Stimulated activated CD4-positive, alpha-beta T cell treated with anti-CD3 and anti-CD28 coated beads, Interleukin-1b, Interleukin-23, amount 100 ng/mL, for 4 hours (primary cell): ENCODE measurements around the gene KRT34.
"Not testable (repeated sequence)": the region's sequence is repeated elsewhere in the genome, so short reads cannot be mapped to it uniquely, and the experiment has no call there.

Experiments used
- DNase-seq, 2 donors: peaks; one replicate each; pipeline ENCODE4 v3.0.0-alpha.2; 2020; ENCODE audit warnings: low read depth in 2 of 2

The KRT34 gene

DNA sequence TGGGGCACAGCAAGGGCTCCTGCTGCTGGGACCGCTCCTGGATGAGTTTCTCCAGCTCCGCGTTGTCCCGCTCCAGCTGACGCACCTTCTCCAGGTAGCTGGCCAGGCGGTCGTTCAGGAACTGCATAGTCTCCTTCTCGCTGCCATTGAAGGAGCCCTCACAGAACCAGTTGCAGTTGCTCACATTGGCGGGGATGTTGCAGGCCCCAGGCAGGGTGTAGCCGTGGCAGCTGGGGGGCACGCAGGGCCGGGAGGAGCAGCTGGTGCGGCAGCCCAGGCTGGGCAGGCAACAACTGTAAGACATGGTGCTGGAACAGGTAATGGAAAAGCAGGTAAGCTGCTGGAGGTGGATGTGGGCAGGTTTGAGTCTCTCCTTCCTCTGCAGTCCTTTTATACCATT is at the start of gene KRT34:
Gene KRT34, minus strand, starts transcription at position 364 of the 400 bp plus-strand sequence. Its CDS starts 60 bp downstream, at position 304.
- not testable (repeated sequence) for DNase-seq

DNA sequence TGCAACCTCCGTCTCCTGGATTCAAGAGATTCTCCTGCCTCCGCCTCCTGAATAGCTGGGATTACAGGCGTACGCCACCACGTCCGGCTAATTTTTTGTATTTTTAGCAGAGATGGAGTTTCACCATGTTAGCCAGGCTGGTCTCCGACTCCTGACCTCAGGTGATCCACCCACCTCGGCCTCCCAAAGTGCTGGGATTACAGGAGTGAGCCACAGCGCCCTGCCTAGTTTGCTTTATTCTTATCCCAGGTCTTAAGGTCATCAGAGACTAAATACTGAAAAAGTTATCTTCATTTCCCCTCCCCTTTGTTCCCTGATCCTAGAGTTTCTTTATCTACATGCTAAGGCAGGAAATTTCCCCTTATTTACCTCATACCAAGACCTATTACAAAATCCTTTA is 48.3 kb upstream of the KRT34 start:
- not testable (repeated sequence) for DNase-seq

DNA sequence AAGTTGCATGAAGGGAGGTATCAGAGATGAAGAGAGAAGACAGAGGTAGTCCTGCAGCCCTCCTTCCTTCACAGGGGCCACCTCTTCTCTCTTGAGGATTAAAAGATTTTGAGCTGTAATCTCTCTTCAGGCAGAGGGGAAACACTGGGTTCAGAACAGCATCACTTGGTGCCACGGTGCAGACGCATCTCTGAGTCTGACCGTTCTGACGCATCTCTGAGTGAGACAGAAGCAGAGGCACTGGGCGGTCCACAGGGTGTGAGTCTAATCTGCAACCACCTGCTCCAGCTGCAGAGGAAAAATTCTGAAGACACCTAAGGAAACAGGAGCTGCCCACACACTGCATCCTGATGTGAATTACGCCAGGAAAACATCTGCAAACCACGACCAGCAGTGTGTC is 47.6 kb upstream of the KRT34 start:
- DNase-seq: no peak

GRCh38 chr17:41428591-41429291 is 46.6 kb upstream of the KRT34 start:
- no peak for DNase-seq

DNA sequence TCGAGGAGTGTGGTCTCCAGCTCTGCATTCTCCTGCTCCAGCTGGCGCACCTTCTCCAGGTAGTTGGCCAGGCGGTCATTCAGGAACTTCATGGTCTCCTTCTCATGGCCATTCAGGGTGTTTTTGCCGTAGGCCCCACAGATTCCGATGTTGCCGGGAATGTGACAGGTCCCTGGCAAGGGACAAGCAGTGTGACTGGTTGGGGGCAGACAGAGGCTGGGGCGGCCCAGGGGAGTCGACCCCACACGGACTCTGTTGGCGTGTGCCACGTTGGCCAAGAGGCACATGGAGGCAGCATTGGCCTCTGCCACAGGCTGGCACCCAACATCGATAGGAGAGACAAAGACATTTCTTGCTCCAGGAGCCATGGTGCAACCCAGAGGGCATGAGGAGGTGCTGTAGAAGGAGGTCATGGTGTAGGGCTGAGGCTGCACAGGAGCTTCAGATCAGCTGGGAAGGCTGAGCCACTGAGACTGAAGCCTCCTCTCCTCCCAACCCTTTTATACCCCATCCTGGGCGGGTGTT is 42.1 kb upstream of the KRT34 start, which contains the start of gene KRT37:
Gene KRT37, minus strand, starts transcription at position 475 of the 525 bp plus-strand sequence. Its CDS starts 62 bp downstream, at position 413.
- DNase-seq: no peak

DNA sequence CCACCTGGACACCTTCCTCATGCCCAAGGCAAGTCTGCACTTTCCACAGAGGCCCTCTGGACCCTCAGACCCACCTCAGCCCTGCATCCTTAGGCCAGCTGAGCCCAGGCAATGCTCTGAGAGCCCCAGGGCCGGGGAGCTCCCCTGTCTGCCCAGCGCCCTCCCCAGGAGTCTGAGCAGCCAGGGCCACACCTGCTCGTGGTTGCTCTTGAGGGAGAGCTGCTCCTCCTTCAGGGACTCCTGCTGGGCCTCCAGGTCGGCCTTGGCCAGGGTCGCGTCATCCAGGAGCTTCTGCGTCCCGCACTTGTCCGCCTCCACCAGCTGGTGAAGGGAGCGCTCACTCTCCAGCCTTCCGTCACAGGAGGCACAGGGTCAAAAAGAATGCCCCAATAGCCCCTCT is 40.5 kb upstream of the KRT34 start:
- DNase-seq: not testable (repeated sequence)

GRCh38 chr17:41421617-41422016 is 39.5 kb upstream of the KRT34 start:
- DNase-seq: no peak

DNA sequence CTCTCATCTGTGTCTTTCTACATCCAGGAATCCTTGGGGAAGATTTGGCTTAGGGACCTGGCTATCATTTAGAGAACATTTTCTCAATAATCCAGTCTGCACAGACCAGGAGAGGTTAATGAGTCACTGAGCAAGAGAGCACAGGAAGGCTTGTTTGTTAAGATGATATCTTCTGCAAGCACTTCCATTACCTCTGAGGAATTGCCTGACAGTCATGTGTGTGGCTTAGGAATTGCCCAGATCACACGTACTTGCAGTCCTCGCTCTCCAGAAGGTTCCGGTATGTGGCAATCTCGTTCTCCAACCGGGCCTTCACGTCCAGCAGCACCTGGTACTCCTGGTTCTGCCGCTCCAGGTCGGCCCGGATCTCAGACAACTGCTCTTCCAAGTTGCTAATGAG is 39.0 kb upstream of the KRT34 start:
- no peak for DNase-seq

GRCh38 chr17:41420134-41420533 is 38.0 kb upstream of the KRT34 start:
- no peak for DNase-seq

- DNase-seq: no peak
Measured at GRCh38 chr17:41419716-41420115, 37.6 kb upstream of the KRT34 start.

DNA sequence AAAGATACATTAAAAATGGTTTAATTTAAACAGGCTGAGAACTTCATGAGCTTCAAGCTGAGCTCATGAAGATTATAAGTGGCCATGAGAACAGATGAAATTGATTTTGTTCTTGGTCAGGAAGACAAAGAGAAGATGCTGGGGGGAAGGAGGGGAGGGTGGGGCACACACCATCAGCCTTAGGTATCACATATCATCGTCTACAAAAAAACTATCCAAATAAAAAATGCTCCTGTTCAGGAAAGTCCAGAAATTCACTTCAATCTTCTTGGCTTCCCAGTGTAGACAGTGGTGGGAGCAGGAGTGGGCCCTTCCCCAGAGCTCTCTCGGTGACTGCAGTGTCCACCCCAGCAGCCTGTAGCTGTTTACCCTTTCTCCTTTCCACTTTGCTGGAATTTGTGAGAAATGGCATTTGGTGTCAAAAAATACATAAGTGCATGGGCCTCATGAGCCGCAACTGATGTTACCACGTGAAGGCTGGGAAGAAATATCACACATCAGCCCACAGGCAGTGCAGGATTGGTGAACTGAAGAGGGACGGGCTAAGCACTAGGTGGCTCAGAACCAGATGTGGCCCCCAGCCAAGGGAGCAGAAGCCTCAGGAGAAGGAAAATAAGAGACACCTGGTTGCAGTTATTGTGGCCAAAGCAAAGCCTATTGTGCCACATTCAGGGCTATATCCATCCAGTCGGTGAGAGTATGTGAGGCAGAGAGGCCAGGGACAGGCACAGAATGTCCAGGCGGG is 36.2 kb upstream of the KRT34 start:
- DNase-seq: no peak

GRCh38 chr17:41417576-41418015 is 35.5 kb upstream of the KRT34 start:
- DNase-seq: no peak

DNA sequence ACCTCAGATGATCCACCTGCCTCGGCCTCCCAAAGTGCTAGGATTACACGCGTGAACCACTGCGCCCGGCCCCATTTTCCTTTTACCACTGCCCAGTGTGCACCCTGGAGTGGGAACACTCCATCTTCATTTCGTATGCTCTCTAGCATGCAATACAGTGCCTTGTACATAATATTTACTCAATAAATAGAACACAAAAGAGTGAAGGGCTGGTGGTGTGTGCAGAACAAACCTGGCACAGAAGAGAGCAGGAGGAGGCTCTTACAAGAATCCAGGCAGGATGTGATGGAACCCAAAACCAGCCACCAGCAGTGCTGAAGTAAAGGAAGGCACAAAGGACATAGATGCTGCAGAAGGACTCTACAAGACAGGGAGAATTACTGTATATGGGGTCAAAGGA is 35.0 kb upstream of the KRT34 start:
- DNase-seq: no peak

GRCh38 chr17:41416479-41416878 is 34.4 kb upstream of the KRT34 start:
- no peak for DNase-seq

- no peak for DNase-seq
Measured at GRCh38 chr17:41415833-41416335, 33.8 kb upstream of the KRT34 start.

GRCh38 chr17:41415411-41415810 is 33.3 kb upstream of the KRT34 start:
- DNase-seq: no peak

GRCh38 chr17:41413982-41414381 is 31.9 kb upstream of the KRT34 start:
- no peak for DNase-seq

DNA sequence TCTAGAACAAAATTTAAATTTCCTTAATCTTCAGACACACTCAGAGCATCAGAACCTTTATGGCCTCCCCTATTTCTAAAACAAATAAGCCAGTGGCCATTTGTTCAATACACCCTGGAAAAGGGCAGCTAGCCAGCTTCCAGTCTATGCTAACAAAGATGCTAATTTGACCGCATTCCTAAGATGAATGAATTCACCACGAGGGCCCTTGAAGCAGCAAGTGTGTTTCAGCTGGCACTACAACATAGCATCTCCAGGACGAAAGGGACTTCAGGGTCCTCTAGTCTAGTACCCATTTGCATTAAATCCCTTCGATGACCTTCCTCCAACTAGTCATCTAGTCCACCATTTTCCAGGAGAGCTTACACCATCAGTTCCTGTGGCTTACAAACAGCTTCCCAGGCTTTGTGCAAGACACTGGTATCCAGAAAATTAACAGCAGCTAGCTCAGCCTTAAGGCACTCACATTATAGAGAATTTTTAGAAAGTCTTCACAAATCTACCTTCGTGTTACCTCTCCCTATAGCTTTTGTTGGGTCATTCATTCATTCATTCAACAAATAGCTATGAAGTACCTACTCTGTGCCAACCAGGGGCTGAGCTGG is 31.3 kb upstream of the KRT34 start:
- DNase-seq: no peak

DNA sequence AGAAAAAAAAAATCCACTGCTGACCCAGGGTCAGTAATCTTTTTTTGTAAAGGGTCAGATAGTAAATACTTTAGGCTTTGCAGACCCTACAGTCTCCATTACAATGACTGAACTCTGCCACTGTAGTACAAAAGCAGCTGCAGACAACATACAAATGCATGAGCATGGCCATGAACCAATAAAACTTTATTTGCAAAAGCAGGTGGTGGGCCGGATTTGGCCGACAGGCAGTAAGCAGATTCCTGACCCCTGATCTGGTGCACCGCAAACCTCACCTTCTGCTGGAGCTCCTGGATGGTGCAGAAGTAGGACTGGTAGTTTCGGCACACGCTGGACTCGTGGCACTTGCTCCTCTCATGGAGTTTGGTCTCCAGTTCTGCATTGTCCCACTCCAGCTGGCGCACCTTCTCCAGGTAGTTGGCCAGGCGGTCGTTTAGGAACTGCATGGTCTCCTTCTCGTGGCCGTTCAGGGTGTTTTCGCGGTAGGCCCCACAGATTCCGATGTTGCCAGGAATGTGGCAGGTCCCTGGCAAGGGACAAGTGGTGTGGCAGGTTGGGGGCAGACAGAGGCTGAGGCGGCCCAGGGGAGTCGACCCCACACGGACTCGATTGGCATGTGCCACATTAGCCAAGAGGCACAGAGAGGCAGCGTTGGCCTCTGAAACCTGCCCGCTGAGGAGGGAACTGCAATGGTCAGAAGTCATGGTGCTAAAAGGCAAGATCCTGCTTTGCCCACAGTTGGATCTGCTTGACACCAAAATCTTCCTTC is 29.1 kb upstream of the KRT34 start:
- no peak for DNase-seq

DNA sequence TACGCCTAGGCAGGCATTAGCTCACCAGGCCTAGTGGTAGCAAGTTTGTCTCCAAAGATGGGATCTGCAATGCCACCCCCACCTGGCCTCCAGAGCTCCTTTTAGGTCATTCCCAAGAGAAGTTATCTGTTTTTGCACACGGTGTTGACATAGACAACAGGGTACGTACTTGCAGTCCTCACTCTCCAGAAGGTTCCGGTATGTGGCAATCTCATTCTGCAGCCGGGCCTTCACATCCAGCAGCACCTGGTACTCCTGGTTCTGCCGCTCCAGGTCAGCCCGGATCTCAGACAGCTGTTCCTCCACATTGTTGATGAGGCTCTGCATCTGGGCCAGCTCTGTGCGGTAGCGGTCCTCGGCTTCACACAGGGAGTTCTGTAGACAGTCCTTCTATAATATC is 25.1 kb upstream of the KRT34 start:
- DNase-seq: no peak

GRCh38 chr17:41406205-41406604 is 24.1 kb upstream of the KRT34 start:
- no peak for DNase-seq
